HG02642 (cell line): Measurements from ENCODE around the gene IL5.

Source experiments
- ATAC-seq: cut with Tn5 transposase; IDR thresholded peaks from one replicate; pipeline ENCODE4 v1.9.1; 2021; ENCODE audit warnings: mild to moderate bottlenecking; ENCODE audit not compliant: unreplicated experiment, poor library complexity

IL5 gene

GRCh38 chr5:132500244-132500930, 42.9 kb downstream of the IL5 start:
- ATAC-seq, result no peak

GRCh38 chr5:132499440-132500243, 43.7 kb downstream of the IL5 start:
- no peak for ATAC-seq

- no peak for ATAC-seq
These were observed 44.5 kb downstream of the IL5 start for GRCh38 chr5:132498686-132499271.

- no peak for ATAC-seq
These were observed 45.2 kb downstream of the IL5 start for GRCh38 chr5:132498152-132498551.

- ATAC-seq, result no peak
These were observed 45.8 kb downstream of the IL5 start for GRCh38 chr5:132497488-132497997.

- ATAC-seq, result peak; percentile 52
These were observed 46.5 kb downstream of the IL5 start for GRCh38 chr5:132496631-132497487.

- ATAC-seq, result peak; percentile 42
These were observed 47.1 kb downstream of the IL5 start for GRCh38 chr5:132496191-132496630.

- ATAC-seq, result peak; percentile 25
These were observed 47.6 kb downstream of the IL5 start for GRCh38 chr5:132495667-132496190.

- no peak for ATAC-seq
These were observed 49.5 kb downstream of the IL5 start for GRCh38 chr5:132493821-132494220.

GRCh38 chr5:132493241-132493640, 50.1 kb downstream of the IL5 start:
- ATAC-seq, result no peak

GRCh38 chr5:132492386-132493125, 50.8 kb downstream of the IL5 start:
- no peak for ATAC-seq
